ENCODE measurements around the gene BABAM2.

BABAM2 gene

DNA sequence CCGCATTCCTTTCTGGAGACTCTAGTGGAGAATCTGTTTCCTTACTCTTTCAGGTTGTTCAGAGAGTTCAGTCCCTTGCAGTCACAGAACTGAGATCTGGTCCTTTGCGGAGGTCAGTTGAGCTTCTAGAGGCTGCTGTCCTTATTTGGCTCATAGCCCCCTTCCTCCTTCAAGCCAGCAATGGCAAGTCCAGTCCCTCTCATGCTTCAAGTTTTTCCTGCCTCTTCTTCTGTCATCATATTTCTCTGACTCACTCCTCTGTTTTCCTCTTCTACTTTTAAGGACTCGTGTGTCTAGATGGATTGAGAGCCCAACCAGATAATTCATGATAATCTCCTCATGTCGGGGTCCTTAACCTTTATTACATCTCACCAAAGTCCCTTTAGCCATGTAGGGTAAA is 328.6 kb downstream of the BABAM2 start:
- TF ChIP-seq CTCF (IDR thresholded peaks at IDR 0.05; ENCODE audit: low read depth, low read length, missing control alignments), result no peak
- no peak overlapping the region for H3K4me3 ChIP-seq (ENCODE audit: low read depth, low read length)
- DNase-seq (ENCODE audit: low read depth), result no peak

DNA sequence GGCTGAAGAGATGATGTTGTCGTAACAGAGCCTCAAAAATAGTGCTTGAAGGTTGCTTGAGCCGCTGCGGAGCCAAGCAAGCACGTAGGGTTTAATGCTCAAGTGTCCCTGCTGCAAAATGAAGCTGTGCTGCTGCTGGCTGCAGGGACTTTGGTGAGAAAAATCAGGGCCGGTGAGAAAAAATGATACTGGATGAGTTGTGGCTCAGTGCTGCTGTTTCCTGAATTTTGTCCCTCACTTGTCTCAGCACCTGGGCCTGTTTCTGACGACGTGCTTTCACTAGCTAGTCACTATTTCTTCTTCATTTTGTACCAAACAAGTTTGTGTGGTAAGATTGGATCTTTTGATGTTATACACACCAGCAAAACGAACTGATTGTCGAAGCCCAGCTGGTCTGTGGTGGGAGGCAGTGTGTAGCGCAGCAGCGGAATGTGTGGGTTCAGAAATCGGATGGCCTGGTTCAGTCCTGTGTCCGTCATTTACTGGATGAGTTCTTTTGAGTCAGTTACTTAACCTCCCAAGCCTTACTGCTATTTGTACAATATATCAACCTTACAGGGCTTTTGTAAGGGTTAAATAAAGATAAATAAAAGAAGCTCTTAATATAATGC is 329.3 kb downstream of the BABAM2 start:
- no peak for DNase-seq (ENCODE audit: low read depth)

GRCh38 chr2:28224648-28225472 is 334.3 kb downstream of the BABAM2 start:
- no peak overlapping the region for H3K4me3 ChIP-seq (ENCODE audit: low read depth, low read length)
- no peak for DNase-seq (ENCODE audit: low read depth)
- TF ChIP-seq CTCF (IDR thresholded peaks at IDR 0.05; ENCODE audit: low read depth, low read length, missing control alignments), result no peak

More for the DNA sequence above, 329.3 kb downstream of the BABAM2 start:
- TF ChIP-seq CTCF (IDR thresholded peaks at IDR 0.05; ENCODE audit: low read depth, low read length, missing control alignments), result no peak
- no peak overlapping the region for H3K4me3 ChIP-seq (ENCODE audit: low read depth, low read length)

GRCh38 chr2:28225473-28226080 is 335.0 kb downstream of the BABAM2 start:
- TF ChIP-seq CTCF (IDR thresholded peaks at IDR 0.05; ENCODE audit: low read depth, low read length, missing control alignments), result no peak
- no peak for DNase-seq (ENCODE audit: low read depth)
- no peak overlapping the region for H3K4me3 ChIP-seq (ENCODE audit: low read depth, low read length)

DNA sequence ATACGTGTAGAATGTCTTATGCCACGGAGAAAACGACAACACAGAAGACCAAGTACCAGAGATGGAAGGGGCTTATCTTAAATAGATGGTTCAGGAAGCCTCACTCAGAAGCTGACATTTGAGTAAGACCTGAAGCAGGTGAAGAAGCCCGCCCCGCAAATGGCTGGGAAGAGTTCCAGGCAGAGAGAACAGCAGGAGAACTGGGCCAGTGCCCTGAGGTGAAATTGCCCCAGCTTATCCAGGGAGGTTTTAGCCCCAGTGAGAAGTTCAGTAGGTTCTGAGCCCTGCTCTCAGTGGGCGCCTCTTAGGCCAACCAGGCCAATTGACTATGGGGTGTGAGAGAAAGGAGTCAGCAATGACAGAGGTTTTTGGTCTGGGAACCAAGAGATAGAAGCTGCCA is 336.0 kb downstream of the BABAM2 start:
- DNase-seq (ENCODE audit: low read depth), result no peak
- TF ChIP-seq CTCF (IDR thresholded peaks at IDR 0.05; ENCODE audit: low read depth, low read length, missing control alignments), result no peak
- no peak overlapping the region for H3K4me3 ChIP-seq (ENCODE audit: low read depth, low read length)

DNA sequence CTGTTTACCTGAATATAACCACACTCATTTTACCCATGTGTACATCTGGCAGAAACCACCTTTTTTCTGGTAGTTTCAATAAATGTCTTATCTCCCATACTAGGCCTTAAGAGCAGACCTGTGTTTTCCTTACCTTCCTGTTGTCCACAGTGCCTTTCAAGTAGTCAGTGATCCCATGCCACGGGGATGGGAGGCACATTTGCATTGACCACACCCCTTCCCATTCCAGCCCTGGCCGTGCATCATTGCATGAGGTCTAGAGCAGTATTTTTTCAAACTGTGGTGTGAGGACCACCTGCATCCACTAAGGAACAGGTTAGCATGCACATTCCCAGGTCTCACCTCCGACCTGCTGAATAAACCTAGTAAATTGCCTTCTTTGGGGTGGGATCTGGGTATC is 337.0 kb downstream of the BABAM2 start:
- TF ChIP-seq CTCF (IDR thresholded peaks at IDR 0.05; ENCODE audit: low read depth, low read length, missing control alignments), result no peak
- DNase-seq (ENCODE audit: low read depth), result no peak
- no peak overlapping the region for H3K4me3 ChIP-seq (ENCODE audit: low read depth, low read length)
